Activated CD8-positive, alpha-beta memory T cell treated with anti-CD3 and anti-CD28 coated beads for 1 hour (primary cell): ENCODE measurements around the gene CADM1.

Experiments
- DNase-seq, 2 donors: peaks; one replicate each; pipeline ENCODE4 v3.0.0-alpha.2; 2020; ENCODE audit warnings: low read depth in 1 of 2; ENCODE audit errors: extremely low read depth in 1 of 2

CADM1 gene

GRCh38 chr11:115363426-115363825 is 140.8 kb downstream of the CADM1 start:
- DNase-seq: no peak

DNA sequence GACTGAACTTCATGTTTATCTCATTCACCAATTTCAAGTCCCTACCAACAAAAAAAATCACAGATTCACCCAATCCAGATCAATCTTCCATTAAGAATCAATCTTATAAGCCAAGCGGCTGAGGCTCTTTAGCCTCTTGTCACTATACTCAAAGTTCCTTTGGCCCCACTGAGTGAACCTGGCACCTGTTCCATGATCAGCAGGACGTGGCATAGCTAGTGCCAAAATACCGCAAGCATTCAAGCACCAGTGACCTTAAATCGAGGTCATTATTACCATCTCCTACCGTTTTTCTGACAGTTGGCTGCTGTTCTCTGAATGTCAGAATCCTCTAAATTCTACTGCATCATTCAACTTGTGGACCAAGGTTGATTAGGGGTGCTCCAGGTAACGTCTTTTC is 141.2 kb downstream of the CADM1 start:
- no peak for DNase-seq

DNA sequence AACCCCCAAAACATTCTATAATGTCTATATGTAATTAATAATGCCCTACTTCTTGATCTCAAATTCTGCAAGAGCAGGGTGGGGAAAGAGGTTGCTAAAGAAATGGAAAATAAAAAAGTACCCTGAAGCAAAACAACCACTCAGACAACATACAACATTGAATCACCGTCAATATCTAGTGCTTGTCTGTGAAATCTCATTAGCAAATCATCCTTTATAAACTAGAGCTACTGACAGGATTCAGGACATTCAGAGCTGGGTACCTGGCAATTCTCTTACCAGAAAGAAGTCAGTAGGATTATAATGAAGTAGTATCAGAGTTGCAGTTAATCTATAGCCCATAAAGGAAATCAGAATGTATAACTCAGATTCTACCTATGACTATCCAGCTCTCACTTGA is 143.2 kb downstream of the CADM1 start:
- no peak for DNase-seq

DNA sequence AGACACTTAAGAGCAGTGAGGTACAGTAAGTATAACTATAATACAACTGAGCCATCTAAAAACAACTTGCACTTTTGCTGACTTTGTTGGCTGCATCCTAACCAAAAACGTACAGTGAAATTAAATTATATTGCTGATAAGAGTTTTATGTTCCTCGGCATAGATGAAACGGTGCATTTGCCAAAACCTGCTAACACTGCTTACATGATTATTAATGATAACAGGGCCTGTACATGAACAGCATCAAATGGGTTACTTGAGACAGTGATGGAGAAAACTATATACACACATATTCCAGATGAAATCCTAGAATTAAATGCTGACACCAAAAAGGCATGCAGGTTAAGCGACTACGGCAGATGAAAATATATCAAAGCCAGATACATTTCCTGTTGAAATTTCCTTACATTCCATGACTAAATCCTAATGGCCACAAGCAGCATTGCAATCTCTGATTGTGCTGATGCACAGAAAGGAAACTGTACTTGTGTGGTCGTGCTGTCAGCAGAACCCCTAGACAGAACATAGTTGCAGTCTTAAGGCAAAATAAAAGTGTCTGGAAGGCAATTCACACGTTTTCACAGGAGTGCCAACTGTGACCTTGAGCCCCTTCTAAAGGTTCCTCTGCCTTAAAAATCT is 143.9 kb downstream of the CADM1 start:
- DNase-seq: no peak

GRCh38 chr11:115357066-115357465 is 147.1 kb downstream of the CADM1 start:
- no peak for DNase-seq

DNA sequence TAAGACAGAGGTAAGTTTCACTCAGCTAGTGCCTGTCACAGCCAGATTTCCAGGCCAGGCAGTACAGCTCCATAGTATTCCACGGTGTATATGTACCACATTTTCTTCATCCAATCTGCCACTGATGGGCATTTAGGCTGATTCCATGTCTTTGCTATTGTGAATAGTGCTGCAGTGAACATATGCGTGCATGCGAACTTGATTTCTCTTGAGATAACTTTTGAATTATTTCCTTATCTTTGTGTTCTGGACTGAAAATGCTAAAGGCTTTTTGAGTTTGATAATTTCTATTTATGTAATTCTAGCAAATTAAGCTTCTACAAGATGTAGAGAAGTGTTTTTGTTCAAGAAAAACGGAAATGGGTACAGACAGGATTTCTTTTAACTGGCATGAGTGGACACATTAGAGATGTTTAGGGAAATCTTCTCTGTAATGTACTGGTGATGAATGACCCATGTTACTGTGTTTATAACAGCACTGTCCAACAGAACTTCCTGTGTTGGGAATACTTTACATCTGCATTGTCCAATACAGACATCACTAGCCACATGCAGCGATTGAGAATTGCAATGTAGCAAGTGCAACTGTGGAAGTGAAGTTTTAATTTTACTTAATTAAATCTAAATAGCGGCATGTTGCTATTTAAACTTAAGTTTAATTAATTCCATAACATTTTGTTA is 151.3 kb downstream of the CADM1 start:
- DNase-seq: no peak

- DNase-seq: no peak
Measured at GRCh38 chr11:115349335-115350017, 154.7 kb downstream of the CADM1 start.

DNA sequence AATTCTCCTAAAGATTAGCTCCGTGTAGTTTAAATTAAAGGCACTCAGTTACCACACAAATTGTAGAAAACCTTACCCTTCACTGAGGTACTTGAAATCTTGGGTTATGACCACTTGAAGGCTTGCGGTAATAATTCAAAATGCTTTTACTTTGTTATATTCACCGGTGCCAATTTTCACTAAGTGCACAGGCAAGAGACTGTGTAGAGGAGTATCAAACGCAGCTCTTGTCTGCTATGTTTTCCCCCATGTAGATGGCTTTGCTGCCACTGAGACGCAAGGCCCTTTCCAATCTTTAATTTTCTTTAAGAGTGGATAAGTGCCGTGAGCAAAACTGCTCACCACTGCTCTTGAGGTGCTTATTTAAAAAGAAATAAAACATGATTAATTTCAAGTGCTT is 155.8 kb downstream of the CADM1 start:
- DNase-seq: no peak

DNA sequence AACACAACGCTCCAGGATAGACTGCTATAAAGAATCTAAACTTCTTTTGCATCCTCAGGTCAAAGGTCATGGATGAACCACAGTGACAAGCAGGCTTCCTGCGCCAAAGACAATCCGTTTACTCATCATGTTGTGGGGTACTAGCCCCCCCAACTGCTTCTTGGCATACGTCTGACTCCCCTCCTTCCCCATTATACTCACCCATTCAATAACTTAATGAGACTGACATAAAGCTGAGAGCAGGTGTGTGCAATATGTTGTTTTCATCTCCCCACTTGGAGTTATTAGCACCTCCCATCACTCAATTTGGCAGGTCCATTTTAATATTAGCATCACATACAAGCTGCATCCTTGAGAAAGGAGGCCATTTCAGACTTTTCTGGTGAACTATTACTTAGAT is 157.1 kb downstream of the CADM1 start:
- no peak for DNase-seq

- no peak for DNase-seq
Measured at GRCh38 chr11:115345840-115346239, 158.4 kb downstream of the CADM1 start.

DNA sequence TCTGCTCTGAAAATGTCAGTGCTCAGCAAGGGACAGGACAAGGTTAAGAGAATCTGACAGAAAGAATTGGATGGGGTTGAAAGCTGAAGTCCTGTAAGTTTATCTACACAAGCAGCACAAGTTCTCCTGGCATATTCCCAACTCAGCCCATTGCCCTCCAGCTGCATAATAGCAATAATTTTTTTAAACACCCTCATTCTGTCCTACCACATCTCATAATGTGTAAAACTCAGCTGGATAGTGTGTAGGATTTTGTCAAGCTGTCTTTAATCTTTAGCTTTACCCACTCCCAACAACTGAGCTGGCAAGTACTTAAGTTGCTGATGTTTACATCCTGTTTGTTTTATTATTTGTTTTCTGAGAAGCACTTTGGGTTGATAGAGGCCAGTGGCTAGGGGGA is 158.9 kb downstream of the CADM1 start:
- DNase-seq: no peak

DNA sequence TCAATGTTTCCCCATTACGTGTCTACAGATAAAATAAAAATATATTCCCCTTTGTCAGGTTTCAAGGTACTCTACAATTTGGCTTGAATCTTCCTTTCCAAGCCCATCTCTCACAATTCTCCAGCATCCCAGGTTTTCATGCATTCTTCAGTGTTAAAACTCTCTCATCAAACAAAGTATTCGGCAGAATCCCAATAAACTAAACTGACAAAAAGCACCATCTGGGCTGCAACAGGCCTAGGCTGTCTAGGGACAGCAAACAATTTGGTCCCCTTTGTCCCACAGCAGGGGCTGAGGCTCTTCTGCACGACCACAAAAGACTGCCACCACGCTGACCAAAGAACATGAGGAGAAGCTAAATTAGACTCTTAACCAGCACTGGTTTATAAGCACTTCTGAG is 159.4 kb downstream of the CADM1 start:
- DNase-seq: no peak

DNA sequence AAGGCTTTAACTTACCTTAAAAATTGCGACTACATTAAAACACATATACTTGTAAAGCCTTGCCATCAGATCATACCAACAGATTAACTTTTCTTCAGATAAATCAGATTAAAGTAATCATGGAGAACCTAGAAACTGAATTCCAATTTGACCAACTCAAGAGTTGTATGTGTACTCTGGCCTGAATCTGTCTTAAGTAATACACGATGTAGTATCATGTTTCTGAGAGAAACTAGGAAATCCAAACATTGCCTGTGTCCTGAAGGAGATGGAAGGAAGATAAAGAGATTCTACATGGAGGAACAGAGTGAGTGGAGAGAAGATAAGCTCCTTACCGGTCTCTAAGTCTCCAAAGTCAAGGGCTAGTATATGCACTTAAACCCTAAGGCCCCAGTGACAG is 162.1 kb downstream of the CADM1 start:
- no peak for DNase-seq

DNA sequence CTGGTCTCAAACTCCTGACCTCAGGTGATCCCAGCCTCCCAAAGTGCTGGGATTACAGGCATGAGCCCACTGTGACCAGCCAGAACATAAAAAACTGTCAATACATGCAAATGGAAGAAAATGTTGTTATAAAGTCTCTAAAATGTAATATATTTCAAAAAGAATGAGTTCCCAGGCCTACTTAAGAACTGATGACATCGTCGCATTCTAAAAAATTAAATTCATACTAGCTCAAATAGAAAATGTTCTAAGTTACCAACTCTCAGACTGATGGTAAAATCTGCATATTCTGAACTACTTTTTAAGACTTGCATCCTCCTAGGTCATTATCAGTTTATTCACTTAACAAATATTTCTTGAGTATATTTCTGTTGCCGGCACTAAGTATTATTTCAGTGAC is 163.3 kb downstream of the CADM1 start:
- DNase-seq: no peak

DNA sequence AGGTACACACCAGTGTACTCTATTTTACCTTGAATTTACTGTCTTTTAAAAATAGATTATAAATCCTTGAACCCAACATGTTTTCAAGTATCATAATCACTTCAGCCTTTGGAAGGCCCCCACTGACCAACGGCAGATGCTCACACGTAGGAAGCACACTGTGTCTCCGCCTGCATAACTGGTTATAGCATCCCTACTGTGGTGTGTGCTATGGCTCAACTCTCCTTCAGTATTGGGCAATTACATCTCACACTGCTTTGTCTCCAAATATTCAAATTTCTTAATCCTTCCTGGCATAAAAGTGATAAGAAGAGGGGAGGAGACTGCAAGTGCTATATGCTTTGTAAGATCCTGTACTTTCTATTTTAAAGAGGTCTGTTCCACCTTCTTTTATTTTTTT is 165.7 kb downstream of the CADM1 start:
- DNase-seq: no peak

- no peak for DNase-seq
Measured at GRCh38 chr11:115334932-115335788, 169.1 kb downstream of the CADM1 start.

GRCh38 chr11:115333949-115334348 is 170.3 kb downstream of the CADM1 start:
- DNase-seq: no peak

DNA sequence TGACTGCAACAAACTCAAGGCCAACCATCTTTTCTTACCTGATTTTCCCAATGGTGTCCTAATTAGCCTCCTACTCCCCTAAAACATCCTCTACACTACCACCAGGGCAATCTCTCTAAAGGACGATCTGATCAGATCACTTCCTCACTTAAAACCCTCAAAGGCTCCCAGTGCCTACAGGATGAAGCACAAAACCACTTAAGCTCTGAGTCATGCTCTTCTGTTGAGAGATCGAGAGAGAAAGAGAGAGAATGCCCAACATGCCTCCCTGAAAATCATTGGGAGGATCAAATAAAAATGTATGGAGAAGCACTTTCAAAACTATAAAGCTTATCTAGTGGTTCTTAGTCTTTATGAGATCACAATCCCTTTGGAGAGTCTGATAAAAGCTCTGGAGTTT is 171.1 kb downstream of the CADM1 start:
- no peak for DNase-seq

- DNase-seq: no peak
Measured at GRCh38 chr11:115330684-115331482, 173.3 kb downstream of the CADM1 start.

- DNase-seq: no peak
Measured at GRCh38 chr11:115326526-115326925, 177.7 kb downstream of the CADM1 start.

- DNase-seq: no peak
Measured at GRCh38 chr11:115325523-115325922, 178.7 kb downstream of the CADM1 start.
